Pulmonary artery endothelial cell (primary cell): Measurements from ENCODE around the gene MFAP4. TPM values are rescaled to one million over a fixed set of nuclear protein-coding genes. Genes with fewer than 3 reads are reported as not detected.

ENCODE experiments used
- DNase-seq: peaks from one replicate; pipeline ENCODE4 v3.0.0-alpha.2; 2011; ENCODE audit warnings: low read depth, low spot score
- total RNA-seq: library from RNA; depleted of rRNA; stranded (reverse); fragments of >200 nt; gene quantifications from 2 replicates; pipeline ENCODE4 v1.2.3, GENCODE V29; 2014

Gene MFAP4
- total RNA-seq, 1 donor from 2014 or later, result not detected

GRCh38 chr17:19335951-19336631, 50.9 kb downstream of the MFAP4 start:
- no peak for DNase-seq

- no peak for DNase-seq
Observed at GRCh38 chr17:19334331-19334730, 52.7 kb downstream of the MFAP4 start.

- no peak for DNase-seq
Observed at GRCh38 chr17:19333736-19334290, 53.2 kb downstream of the MFAP4 start.

Other genes with a start within 250 kb of the MFAP4 start
- 30.8 and 44.7 TPM in 2 replicates for gene EPN2, start 149.8 kb downstream of the MFAP4 start, total RNA-seq
- gene B9D1, start 24.5 kb downstream of the MFAP4 start, total RNA-seq, result 16.1 and 39.7 TPM in 2 replicates
- 8.5 and 14.1 TPM in 2 replicates for gene MAPK7, start 8.7 kb downstream of the MFAP4 start, total RNA-seq
- gene RNF112, start 24.0 kb upstream of the MFAP4 start, total RNA-seq, result 0.07 TPM in 2 replicates
- 9.8 and 11.6 TPM in 2 replicates for gene SLC47A1, start 146.7 kb upstream of the MFAP4 start, total RNA-seq